Stromal cell of bone marrow (primary cell): ENCODE data around the gene ASAP3.

Experiments used
- DNase-seq: peaks from one replicate; pipeline ENCODE4 v3.0.0-alpha.2; 2012; ENCODE audit warnings: low read depth

Gene ASAP3

GRCh38 chr1:23423415-23424292 lies 60.3 kb downstream of the ASAP3 start:
- no peak for DNase-seq

GRCh38 chr1:23422941-23423340 lies 61.0 kb downstream of the ASAP3 start:
- no peak for DNase-seq

GRCh38 chr1:23422241-23422877 lies 61.6 kb downstream of the ASAP3 start:
- DNase-seq, result peak; percentile 59

- DNase-seq, result peak; percentile 59
Measured at GRCh38 chr1:23421753-23422240, 62.2 kb downstream of the ASAP3 start.

- no peak for DNase-seq
Measured at GRCh38 chr1:23421343-23421742, 62.6 kb downstream of the ASAP3 start.

- DNase-seq, result no peak
Measured at GRCh38 chr1:23420778-23421177, 63.2 kb downstream of the ASAP3 start.

- DNase-seq, result no peak
Measured at GRCh38 chr1:23419180-23419579, 64.8 kb downstream of the ASAP3 start.

- no peak for DNase-seq
Measured at GRCh38 chr1:23417570-23417969, 66.4 kb downstream of the ASAP3 start.

- no peak for DNase-seq
Measured at GRCh38 chr1:23416964-23417363, 67.0 kb downstream of the ASAP3 start.

- no peak for DNase-seq
Measured at GRCh38 chr1:23408797-23409290, 75.1 kb downstream of the ASAP3 start.

- no peak for DNase-seq
Measured at GRCh38 chr1:23407016-23407630, 76.9 kb downstream of the ASAP3 start.

GRCh38 chr1:23405946-23406345 lies 78.0 kb downstream of the ASAP3 start:
- no peak for DNase-seq

- DNase-seq, result peak; percentile 89
Measured at GRCh38 chr1:23403735-23404486, 80.1 kb downstream of the ASAP3 start.

GRCh38 chr1:23403355-23403734 lies 80.6 kb downstream of the ASAP3 start:
- no peak for DNase-seq

- DNase-seq, result no peak
Measured at GRCh38 chr1:23403038-23403336, 81.0 kb downstream of the ASAP3 start.

- no peak for DNase-seq
Measured at GRCh38 chr1:23402286-23403037, 81.5 kb downstream of the ASAP3 start.

GRCh38 chr1:23401313-23401712 lies 82.7 kb downstream of the ASAP3 start:
- no peak for DNase-seq

- DNase-seq, result no peak
Measured at GRCh38 chr1:23400324-23401114, 83.5 kb downstream of the ASAP3 start.

- no peak for DNase-seq
Measured at GRCh38 chr1:23399229-23399628, 84.8 kb downstream of the ASAP3 start.

- no peak for DNase-seq
Measured at GRCh38 chr1:23397908-23398307, 86.1 kb downstream of the ASAP3 start.

- DNase-seq, result no peak
Measured at GRCh38 chr1:23396380-23396779, 87.6 kb downstream of the ASAP3 start.
